ENCODE measurements around the gene NT5C2.
"Not testable (repeated sequence)": the region's sequence is repeated elsewhere in the genome, so short reads cannot be mapped to it uniquely, and the experiment has no call there.

DNA sequence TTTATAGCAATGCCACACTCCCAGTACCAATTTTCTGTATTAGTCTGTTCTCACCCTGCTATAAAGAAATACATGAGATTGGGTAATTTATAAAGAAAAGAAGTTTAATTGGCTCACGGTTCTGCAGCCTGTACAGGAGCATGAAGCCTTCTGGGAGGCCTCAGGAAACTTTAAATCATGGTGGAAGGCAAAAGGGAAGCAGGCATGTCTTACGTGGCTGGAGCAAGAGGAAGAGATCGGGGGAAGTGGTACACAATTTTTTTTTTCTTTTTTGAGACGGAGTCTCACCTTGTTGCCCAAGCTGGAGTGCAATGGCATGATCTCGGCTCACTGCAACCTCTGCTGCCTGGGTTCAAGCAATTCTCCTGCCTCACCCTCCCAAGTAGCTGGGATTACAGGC lies 31.6 kb upstream of the NT5C2 start:
- TF ChIP-seq CTCF (IDR thresholded peaks at IDR 0.05; ENCODE audit: borderline replicate concordance, extremely low read depth, low read length, poor library complexity, severe bottlenecking); EZH2 (IDR thresholded peaks at IDR 0.05; ENCODE audit: borderline replicate concordance, low read depth, low read length, severe bottlenecking): not testable (repeated sequence)

Data from DND-41 (cell line).